HG03280 (cell line): Measurements from ENCODE around the gene GPS1.

Experiments used
- ATAC-seq: cut with Tn5 transposase; IDR thresholded peaks from one replicate; pipeline ENCODE4 v1.9.1; 2021; ENCODE audit warnings: mild to moderate bottlenecking, moderate library complexity; ENCODE audit not compliant: unreplicated experiment

GPS1 gene

GRCh38 chr17:82098169-82098938 is 46.7 kb downstream of the GPS1 start, which contains the start of gene FASN:
TSS of gene FASN (minus strand) at chr17:82098236. CDS start at chr17:82096445, 1,791 bp downstream.
- ATAC-seq: peak; percentile 73

- peak; percentile 16 for ATAC-seq
Measured at GRCh38 chr17:82098939-82099763, 47.5 kb downstream of the GPS1 start.

GRCh38 chr17:82100502-82101298 is 49.0 kb downstream of the GPS1 start:
- ATAC-seq: no peak

GRCh38 chr17:82101301-82101715 is 49.6 kb downstream of the GPS1 start:
- ATAC-seq: no peak

GRCh38 chr17:82101767-82102679 is 50.3 kb downstream of the GPS1 start:
- no peak for ATAC-seq

GRCh38 chr17:82103553-82104451 is 52.1 kb downstream of the GPS1 start:
- ATAC-seq: no peak

- ATAC-seq: no peak
Measured at GRCh38 chr17:82104797-82105416, 53.2 kb downstream of the GPS1 start.

- no peak for ATAC-seq
Measured at GRCh38 chr17:82105417-82105881, 53.8 kb downstream of the GPS1 start.

GRCh38 chr17:82105882-82106687 is 54.4 kb downstream of the GPS1 start:
- peak; percentile 72 for ATAC-seq

- peak; percentile 8 for ATAC-seq
Measured at GRCh38 chr17:82106688-82107305, 55.1 kb downstream of the GPS1 start.
